HG03575 (cell line): ENCODE measurements around the gene TSC22D3.
A peak's percentile ranks its signal among the peaks of the same experiment; 100 is the strongest.

ENCODE experiments used
- ATAC-seq: cut with Tn5 transposase; IDR thresholded peaks from one replicate; pipeline ENCODE4 v1.9.1; 2021; ENCODE audit not compliant: unreplicated experiment, insufficient number of reproducible peaks, low FRiP score; ENCODE audit errors: extremely low read depth

The TSC22D3 gene

DNA sequence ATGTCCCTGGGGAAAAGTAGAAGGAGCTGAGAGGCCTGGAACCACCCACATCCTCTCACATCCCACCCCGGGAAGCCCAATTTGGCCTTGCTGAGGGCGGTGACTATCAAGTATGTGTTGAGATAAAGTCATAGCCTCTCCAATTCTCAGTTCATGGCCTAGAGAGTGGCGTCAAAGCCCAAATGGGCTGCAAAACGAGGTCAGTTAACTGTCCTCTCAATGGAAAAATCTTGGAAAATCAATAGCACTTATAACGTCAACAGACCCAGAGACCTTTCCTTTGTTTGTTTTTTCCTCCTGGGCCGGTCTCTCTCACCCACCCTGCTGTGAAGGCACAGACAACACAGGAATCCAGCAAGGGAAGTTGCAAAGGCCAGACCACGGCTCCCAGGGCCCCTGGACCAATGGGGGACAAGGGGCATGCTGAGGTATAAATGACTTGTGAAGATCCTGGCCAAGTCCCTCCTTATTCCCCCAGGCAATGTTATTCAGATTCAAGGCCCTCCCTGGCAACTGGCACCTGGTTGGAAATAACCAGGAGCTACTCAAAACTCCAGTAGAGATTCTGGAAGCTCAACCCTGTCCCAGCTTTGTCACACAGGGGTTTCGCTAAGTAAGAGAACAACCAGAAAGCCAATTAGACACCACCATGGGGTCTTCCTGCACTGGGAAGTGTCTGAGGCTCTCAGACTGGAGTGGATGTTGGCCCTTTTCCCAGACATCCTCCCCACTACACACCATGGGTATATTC, 38.6 kb downstream of the TSC22D3 start:
- ATAC-seq = no peak

DNA sequence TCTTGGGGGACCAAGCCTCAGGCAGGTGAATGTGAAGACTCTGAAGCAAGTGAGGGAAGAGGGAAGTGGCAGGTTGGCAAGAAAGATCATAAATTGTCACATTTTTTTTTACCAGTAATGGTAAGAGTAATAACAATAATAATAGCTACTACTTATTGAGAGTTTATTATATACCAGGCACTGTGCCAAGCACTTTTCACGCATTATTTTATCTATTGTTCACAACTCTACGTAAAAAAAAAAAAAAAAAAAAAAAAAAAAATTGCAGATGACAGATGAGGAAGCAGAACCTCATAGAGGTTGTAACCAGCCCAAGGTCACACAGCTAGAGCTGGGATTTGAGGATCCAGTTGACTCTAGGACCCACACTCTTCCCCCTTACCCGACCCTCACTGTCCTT, 40.9 kb downstream of the TSC22D3 start:
- no peak for ATAC-seq

DNA sequence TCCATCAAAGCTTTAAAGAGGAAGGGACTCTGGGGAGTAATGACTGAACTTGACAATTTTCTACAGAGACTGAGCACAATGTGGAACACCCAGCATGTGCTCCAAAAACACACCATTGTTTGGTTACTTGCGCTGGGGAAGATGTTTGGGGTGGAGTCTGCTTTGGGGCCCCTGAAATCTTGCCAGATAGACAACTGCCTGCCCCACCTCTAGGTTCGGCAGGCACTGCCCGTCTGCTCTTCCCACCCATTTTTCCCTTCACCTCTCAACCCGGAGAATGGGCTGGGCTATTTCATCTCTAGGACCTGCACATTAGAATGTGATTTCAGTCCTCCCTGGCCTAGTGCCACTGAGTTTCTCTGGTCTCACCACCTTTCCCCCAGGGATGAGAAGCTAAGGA, 41.9 kb downstream of the TSC22D3 start:
- ATAC-seq = no peak

DNA sequence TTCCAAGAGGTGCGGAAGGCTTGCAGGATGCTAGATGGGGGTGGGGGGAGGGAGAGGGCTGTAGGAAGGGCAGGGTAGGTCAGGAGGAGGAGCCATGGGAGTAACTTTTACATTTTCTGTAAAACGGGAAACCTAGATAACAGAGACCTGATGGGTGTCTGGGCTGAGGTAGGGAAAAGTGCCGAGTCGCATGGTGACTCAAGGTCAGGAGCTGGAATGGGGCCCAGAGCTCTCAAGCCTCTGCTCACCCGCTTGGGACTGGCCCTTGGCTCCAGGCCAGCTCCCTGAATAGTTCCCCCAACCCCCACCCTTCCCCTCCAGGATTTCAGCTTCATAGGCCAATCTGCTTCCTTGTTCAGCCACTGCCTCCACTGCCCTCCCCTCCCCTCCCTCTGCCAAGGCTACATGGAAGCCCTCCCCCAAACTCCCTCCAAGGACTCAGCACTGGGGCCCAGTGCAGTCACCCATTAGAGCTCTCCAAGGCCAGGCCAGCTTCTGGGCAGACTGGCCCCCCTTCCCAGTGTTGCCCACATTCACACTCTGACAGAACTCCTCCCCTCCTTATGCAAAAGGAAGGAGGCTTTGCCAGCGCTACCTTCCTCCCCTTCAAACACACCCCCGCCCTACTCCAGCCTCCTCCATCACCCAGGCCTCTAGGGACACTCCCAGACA, 43.6 kb downstream of the TSC22D3 start:
- ATAC-seq = no peak

DNA sequence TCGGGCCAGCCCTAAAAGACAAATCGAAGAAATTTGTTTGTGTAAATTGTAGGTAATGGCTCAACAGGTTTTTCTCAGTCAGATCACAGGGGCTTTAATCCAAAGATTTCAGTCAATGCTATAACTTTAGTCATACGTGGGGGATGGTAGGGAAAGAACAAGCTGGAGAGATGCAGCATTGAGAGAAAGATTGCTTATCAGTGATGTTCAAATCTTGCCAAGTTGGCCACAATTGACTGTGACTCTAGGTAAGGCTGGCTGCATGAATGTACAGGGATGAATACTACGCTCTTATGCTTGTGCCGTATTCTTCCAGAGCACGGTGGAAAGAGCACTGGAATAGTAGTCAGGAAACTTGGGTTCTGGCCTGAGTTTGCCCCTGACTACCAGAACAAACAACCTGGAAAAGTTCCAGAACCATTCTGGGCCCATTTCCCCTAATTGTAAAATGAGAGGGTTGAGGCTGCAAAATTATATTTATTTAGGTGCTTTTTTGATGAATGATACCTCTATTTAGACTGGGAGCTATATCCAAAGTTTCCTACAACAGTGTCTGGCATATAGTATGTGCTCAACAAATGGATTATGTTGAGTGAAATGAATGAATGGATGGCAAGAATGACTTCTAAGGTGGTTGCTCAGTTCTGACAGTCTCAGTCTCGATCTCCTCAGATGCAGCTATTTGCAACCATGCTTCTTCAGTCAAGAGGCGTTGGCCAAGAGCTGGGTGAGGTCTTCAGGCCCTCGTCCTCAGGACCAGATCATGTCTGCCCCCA, 44.4 kb downstream of the TSC22D3 start:
- ATAC-seq = no peak

DNA sequence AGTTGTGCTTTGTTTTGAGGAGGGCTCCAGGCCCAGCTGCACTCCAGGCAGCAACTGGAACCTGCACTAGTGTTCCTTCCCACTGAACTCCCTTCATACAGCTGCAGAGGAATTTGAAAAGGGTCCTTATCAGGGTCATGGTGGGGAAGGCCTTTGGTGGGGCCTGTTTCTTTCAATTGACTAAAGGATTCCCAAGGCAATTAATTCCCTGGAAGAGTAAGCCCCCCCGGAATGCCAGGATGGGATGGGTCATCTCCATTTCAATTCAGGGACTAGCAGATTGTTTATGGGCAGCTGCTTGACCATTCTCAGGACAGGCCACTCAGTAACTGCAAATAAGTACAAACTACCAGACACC, 45.3 kb downstream of the TSC22D3 start:
- no peak for ATAC-seq

DNA sequence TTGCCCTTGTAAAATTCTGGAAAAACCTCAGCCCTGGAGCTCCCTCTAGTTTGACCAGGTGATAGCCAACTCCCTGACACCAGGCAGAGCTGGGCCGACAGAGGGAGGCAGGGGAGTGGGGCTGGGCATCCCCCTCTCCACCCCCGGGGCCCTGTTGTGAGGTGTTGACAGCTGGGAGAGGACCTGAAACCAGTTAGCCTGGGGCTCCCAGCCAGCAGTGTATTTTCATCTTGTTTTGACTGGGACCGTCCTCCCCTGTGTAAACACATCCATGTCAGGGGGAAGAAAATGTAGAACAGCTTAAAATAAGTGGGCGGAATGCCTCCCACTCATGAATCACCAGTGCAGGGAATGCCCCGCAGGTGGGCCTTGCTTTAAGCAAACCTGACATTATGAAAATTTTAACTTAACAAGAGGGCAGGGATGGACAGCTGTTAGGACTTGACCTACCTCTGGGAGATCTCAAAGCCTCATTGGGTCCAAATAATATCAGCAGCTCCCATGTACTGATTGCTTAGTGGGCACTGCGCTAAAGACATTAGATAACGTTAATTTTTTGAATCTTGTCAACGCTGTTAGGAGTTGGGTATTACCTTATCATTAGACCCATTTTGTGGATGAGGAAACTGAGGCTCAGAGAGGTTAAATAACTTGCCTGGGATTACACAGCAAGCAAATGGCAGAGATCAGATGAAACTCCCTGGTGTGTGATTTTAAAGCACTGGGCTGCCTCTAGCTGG, 45.9 kb downstream of the TSC22D3 start:
- ATAC-seq = no peak

DNA sequence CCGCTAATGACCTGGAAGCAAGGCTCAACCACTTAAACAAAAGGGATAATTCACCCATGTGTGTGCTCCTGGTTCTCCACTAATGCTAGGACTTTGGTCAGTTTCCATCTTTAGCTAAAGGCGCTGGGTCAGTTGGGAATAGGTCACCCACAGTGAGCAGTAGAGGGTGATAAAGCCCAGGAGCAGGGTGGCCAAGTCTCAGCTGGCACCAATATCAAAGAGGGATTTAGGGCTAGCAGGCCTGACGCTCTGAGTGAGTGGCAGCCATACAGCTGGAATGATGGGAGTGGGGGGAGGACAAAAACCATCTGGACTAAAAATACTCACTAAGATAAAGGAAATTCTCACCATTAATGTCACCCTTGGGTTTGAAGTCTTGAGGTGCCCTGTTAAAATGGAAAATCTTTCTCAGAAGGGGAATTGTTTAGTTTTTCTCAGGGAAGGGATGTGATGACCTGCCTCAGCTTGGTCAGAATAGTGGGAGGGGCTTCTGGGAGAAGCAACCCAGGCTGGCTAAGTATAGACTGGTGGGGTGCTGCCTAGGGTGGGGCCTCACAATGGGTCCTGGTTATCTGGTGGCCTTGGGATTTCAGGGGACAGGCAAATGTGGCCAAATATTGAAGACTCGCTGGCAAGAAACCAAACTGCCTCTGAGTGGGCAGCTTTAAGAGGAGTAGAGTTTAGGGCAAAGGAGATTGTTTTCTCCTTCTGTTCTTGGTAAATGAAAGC, 47.1 kb downstream of the TSC22D3 start:
- ATAC-seq = no peak

DNA sequence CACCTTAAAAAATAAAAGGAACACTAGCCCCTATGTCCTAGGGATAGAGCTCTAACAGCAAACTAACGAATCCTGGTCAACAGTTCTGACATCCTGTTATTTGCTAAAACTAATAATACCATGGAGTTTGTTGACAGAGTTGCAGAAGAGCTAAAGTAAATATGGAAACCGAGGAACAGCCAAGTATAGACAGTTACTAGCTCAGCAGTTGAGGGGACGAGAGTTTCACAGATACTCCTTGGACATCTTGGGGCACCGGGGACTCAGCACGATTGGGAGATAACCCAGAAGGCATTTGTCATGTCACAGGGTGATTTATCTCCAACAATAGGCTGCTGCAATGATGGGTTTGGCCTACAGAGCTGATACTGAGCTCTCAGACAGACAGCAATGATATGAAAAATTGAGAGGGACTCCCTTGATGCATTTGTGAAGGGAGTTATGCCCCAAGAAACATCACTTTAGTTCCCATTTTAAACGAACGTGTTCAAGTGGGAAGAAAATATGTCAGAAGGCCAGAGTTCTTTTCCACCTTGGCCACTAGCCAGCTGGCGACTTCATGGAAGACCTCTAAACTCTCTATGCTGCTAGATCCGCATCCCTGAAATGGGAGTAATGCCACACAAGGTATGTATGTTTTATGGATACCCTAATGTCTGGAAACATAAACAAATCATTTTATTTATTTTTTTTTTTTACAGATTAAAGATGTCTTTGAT, 48.6 kb downstream of the TSC22D3 start:
- no peak for ATAC-seq

DNA sequence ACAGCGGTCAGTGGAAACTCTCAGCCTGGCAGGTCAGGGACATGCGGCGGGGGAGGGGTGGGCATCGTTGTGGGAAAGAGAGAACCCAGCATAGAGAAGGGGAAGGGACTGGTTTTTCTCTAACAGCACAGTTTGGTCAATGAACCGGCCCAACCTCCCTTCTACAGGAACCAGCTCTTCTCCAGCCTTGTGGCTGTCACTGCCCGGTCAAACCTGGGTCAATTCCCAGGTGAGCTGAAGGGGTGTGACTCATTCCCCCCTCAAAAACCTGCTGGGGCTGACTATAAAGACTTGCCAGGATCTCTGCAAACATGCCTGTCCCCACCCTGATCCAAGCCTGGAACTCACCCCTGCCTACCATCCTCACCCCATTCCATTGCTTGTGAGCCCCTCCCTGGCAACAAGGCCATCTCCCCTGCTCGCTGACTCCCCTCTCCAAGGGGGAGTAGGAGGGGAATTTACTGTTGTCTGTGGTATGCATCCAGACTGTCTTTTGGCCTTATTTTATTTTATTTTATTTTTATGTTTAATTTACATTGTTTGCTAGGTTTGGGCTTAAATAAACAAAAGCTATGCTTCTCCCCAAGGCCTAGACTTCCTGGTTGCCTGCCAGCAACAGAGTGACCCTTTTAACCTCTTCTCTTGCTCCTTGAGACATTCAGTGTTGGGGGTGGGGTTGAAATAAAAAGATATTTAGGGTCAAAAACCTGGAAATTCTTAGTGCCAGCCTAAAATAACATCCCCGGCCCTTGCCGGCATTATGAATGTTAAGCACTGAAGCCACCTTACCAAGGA, 49.6 kb downstream of the TSC22D3 start:
- ATAC-seq = no peak

DNA sequence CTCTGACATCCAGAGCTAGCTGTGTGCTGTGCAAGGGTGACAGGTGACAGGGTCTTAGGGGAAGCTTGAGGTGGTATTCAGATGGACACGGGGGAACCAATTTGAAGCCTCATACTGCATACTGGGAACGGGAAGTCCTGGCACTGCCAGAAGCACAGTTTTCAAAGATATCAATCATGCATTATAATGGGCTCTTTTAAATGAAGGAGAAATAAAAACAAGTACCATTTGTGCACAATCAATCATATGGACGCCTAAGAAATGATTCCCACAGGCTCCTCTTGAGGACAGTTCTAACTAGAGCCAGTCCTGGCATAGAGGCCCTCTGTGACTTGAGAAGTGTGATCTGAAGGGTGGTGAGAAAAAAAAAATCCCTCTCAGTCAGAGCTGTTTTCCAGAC, 50.9 kb downstream of the TSC22D3 start:
- ATAC-seq = no peak

DNA sequence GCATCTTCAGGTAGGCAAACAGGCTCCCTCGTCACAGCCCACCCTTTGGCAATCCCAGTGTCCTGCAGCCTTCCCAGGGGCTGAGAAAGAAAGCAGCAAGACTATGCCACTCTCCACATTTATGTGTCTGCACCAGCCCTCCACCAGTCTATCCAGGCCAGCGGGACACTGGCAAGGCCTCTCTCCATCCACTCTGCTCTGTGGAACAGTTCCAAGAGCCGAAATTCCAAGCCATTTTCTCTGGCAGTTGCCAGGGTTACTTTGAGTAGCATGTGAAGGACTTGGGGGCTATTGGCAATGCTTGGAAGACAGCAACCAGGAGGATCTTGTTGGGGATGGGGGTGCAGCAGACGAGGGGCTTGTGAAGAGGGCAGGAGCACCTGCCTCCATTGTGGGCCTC, 52.1 kb downstream of the TSC22D3 start:
- ATAC-seq = no peak

DNA sequence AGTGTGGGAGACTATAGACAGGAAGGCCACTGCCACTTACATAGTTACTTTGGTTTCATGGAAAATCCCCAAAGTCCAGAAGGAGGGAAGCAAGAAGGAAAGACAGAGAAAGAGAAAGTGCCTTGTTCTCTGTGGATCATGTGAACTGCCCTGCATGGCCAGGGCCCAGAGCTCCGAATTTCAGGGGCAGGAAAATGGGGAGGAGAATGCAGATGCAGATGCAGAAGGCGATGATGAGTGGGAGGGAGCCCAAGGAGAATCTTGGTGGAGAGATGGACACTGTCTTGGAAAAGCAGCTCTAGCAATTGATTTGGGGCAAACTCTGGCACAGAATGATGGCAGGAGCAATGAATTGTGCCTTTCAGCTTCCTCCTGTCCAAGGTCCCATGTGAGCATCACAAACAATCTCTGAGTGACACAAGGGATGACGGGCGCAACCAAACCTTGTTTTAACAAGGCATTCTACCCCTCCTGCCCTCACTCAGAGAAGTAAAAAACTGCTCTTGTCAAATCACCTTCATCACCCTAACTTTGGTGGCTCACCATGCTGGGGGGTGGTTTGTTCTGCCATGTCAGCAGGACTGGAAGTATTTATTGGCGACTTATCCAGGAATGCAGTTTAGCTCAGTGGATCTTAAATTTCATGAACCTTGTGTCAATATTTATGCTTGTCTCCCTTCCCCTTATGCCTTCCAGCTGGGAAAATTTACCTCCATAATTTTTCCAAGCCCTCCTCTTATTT, 53.5 kb downstream of the TSC22D3 start:
- no peak for ATAC-seq

DNA sequence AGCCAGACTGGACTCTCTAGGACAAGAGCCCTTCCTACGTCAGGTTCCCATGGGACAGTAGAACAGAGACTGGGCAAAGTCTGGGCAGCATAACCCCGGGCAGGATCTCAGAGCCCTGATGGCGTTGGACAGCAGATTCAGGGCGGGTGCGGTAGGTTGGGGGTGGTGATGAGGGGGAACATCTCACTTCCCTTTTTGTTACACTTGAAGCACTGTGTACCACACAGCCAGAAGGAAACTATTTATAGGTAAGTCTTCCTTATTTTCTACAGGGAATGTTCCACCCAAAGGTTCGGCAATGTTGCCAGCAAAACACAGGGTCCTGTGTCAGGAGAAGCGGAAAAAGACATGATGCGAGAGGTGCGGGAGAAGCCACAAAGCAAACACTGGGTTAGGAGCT, 54.3 kb downstream of the TSC22D3 start:
- no peak for ATAC-seq

DNA sequence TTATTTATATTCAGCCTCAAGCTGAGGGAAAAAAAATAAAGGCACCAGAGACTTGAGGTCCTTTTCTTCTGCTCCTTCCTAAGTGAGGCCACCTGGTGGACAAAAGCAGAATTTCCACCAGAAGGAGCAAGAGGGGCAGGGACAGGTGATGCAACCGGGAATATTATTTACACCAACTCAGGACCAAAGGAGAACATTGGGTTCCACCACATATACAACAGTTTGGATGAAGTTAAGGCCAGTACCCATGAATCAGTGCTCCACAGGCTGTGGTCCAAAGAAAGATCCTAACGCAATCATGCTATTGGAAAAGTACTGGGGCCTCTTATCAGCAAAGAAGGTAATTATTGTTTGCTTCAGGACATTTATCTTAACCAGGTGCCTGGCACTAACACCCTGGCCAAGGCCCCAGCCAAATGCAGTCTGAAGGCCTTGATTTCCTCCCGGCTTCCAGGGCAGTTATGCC, 57.4 kb downstream of the TSC22D3 start:
- no peak for ATAC-seq

DNA sequence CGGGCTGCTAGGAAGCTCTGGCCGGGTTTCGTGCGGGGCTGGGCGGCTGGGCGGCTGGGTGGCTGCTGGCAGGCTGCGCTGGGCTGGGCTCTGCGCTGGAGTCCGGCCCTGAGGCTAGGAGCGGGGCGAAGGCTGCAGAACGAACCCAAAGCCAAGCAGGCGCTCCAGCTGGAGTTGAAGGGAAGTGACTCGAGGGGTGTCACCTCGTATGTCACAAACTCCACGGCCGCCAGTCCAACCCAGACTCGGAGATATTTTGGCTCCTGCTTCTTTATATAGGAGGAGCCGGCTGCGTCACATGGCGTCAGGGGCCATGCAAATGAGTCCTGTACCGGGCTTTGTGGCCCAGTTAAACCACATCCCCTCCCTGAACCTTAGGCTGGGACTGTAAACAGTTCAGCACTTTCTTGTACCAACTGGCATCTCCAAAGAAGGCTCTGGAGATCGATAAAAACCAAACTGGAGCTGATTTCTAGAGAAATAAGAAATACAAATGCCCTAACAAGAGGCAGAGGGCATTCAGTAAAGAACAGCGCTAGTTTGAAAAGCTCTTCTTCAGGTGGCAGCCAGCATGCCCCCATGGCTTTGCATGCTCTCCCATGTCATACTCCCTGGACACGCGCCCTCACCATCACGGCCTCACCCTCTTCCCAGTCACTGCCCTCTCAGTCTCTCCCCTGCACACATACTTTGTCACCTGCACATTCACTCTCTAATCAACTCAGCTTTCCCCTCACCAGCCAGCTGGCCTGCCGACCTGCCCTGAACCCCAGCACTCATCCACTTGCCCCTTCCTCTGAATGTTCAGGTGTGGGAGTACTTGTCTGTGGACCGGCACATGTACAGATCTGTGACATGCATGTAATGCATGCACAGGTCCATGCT, 58.5 kb downstream of the TSC22D3 start:
- peak; percentile 61 for ATAC-seq
